GM19099 (cell line): ENCODE measurements around the gene DPP6.

Experiments used
- POLR2A ChIP-seq: IDR thresholded peaks from 3 replicates; pipeline ENCODE4 v1.6.1; 2011; ENCODE audit warnings: low read depth; ENCODE audit not compliant: insufficient read length; ENCODE audit errors: extremely low read depth

Gene DPP6

DNA sequence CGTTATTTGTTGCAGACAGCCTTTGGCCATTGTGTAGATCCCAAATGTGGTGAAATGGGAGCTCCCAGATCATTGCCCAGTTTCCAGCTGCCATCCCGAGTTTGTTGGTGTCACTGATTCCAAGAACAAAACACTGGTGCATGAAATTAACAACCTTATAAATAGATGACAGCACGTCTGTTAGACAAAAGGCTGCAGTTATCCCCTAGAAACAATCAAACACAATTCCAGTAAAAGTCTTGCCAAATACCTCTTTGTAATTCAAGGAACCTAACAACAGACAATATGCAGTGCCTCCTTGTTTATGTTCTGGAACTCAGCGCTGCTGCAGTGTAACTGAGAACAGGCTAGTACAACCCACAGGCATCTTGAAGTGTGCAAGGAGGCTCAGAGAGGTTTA lies 546.2 kb downstream of the DPP6 start:
- TF ChIP-seq POLR2A = no peak

DNA sequence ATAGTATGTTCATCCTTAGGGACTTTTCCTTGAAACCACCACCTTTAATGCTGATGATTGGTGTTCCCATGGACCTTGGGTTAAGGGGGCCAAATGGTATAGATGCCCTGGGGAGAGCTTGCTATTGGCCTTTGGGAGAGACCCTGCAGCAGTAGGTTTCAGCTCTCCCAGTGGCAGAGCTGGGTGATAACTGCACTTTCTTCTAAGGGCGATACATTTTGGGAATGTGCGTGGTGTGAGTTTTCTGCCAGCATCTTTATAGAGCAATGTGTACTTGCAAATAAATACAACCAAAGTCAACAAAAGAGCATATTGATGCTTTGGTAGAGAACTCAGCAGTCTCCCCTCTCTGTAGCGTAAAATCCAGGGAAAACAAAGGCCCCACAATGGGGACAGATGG lies 546.7 kb downstream of the DPP6 start:
- no peak for TF ChIP-seq POLR2A

DNA sequence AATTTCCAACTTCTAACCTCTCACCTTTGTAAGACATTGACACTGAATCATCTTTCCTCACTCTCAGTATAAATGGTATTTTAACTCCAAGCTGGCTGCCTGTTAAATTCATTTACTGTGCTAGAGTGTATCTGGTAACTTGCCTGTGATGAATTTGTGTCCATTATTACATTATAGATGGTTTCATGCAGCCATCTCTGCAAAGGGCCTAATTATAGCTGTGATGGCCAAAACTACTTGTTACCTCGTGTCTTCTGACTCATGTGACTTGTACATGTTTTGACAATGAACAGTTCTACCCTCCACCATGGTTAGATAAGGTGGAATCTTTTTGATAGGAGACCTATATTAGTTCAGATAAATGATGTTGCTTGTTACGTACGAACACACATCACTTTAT lies 558.7 kb downstream of the DPP6 start:
- TF ChIP-seq POLR2A = no peak

DNA sequence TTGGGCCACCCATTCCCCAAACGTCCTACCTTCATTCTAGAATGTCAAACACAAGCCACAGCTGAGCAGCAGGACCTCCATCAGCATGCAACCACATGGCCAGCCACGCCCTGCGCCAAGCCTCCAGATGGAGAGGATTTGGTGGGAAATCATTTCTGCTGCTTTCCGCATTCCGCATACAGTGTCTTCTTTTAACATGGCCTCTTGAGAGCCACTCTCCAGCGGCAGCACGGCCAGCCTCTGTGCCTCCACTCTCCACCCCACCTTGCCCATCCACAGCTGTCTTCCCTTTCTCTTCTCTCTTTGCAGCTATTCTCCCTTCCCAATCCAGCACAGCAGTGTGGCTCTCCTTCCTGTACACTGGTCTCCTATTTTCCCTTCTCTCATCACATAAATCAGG lies 561.6 kb downstream of the DPP6 start:
- TF ChIP-seq POLR2A = no peak

DNA sequence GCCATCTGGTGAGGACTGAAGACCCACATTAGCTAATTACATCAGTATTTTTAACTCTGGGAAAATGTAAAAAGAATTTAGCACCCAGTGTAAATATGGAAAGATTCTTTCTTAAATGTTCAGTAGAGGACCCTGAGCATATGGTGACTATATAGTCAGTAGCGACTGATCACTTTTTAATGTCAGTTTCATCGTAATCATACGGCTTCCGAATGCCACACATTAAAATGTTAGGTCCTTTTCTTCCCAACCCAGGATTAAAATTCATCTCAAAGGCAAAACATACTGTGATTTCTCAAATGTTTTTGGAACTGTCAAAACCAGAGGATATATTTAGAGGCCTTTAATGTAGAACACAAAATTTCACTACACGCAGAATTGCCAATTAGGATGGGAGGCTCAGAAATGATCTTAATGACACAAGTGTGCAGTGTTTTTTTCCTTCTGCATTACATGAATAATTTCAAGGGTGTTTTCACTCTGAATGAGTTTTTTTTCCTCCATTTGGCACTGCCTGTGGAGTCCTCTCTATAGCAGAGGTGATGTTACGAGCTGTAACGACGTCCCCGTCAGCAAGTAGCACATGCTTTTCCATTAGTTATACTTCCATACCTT lies 568.0 kb downstream of the DPP6 start:
- TF ChIP-seq POLR2A = no peak

DNA sequence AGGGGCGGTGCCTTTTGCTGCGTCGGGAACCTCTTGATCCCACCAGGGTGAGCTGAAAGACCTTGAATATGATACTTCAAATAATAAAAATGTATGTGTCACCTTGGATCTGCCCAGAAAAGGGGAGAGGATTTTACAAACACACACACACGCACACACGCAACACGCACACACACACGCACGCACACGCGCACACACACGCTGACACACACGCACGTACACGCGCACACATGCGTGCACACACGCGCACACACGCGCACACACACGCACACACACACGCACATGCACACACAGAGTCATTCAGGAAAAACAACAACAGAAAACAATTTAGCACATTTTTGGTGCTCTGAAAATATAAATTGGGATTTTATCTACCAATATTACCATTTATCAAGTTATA lies 571.2 kb downstream of the DPP6 start:
- TF ChIP-seq POLR2A = no peak

DNA sequence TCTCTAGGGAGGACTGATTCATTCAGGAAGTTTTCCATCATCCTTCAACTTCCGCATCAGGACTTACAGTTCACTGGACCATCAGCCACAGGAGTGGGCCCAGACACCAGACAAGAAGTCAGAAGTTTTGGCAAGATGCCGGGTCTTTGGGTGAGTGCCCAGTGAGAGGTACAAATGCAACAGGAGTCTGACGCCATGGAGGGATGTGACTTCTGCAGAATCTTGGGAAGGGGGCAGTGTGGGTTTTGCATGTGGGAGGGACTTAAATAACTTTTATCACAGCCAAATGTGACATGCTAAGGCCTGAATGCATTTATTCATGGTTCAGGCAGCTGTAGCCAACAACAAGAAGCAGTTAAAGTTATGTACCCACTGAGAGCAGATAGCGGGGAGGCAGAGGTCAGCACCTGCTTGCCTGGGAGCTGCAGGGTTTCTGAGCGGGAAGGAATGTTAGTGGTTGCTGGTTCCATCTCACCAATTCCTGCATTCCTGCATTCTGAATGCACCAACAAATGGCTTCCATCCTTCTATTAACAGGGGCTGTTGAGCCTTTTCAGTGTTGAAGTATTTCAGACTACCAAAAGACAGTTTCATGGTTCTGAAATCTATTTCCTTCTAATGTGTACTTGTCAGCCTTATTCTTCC lies 575.6 kb downstream of the DPP6 start:
- TF ChIP-seq POLR2A = no peak

DNA sequence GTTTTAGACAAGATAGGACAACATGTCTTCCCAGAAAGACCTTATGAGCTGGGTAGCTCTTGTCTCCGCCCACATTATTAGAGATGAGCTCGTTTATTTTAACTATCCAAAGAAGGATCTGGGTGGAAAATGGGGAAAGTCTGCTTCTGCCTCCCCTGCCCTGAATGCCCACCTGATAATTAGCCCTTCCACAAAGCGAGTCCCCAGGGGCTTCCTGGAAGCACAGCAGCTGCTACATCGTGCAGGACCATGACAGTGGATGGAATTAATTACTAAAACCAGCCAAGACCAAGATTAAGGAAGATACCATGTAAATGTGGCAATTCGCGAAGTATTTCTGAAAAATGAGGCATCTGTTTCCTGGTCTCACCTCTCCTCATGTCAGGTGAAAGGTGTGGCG lies 576.4 kb downstream of the DPP6 start:
- no peak for TF ChIP-seq POLR2A

DNA sequence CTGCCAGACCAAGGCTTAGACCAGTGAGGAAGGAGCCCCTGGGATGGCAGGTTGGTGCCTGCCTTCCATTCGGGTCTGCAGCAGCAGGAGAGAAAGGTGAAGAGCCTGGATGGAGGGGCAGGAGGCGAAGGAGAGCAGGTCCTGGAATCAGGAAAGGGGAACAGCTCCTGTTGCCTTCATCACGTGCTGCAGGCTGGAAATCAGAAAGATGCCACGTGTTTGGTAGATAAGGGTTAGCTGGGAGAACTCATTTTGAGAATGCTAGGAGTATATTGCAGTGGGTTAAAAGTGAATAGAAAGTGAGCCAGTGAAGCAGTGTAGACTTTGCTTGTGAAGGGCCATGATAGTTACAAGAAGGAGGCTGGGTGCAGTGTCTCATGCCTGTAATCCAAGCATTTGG lies 579.0 kb downstream of the DPP6 start:
- TF ChIP-seq POLR2A = no peak

DNA sequence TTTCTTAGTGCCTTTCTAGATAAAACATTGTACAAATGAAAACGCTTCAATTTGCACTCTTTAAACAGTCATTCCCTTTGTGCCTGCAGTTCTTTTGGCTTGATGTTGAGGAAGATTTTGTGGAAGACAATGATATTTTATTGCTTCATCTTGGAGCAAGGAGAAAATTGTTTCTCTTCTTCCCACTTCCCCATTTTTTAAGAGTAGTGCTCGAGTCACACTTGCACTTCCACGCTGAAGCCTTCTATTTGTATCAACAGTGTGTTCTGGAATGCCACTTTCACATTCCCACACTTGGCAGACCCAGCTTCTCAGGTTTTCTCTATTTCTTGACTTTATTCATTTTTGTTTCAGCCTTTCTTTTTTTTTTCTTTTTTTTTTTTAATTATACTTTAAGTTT lies 581.4 kb downstream of the DPP6 start:
- no peak for TF ChIP-seq POLR2A

DNA sequence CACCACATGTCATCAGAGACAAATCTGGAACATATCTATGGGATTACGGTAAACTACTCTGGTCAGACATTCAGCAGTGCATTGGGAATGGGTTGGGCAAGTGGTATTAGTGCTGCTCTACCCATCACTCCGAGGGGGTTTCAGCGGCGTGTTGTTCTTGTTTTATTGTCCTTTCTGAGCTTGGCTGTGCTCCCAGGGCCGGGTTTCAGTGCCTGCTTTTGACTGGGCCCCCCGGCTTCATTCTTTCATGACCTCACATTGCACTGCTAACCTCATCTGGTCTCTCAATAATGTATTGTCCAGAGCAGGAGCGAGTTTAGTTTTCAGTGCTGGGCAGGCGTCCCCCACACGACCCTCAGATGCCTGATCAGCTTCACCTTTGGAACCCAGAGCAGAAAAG lies 586.1 kb downstream of the DPP6 start:
- TF ChIP-seq POLR2A = no peak

DNA sequence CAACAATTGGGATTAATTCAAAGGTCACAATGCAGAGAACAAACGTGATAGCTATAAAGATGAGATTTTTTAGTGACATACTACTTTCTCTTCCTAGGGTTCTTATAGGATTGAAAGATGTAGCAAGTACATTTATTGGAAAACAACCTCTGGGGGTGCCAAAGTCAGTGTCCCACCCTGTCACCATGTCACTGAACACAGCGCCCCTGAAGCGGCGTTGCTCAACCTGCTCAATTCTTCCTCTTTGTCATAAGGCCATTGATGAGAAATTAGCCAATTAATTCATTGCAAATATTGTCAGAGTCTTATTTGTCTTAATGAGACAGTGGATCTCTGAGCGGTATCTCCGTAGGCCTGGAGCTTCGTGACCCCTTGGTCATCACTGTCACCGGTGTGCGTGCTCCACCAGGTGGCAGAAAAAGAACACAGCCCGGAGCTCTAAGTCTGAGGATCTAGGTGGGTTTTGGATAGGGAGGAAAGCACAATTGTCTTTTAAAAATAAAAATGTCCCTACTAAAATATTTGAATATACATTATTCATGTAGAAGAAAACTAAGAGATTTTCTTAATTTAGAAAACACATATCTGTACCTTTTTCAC lies 588.2 kb downstream of the DPP6 start:
- no peak for TF ChIP-seq POLR2A

DNA sequence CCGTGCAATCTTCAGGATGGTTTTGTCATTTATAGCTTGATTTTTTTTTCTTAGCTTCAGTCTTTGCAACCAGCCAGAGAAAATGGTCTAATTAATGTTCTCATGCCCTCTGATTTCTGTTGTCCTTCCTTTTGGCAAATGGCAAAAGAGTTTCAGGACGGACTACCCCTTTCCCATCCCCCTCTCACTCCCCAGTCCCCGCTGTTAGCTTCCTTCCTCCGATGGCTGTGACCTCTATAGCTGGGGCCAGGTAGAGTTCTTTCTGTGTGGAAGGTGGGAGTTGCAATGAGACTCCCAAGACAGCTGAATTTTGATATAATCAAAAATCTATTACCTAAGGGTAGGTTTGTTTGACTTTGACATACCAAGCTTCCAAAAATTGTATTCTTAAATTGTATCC lies 588.7 kb downstream of the DPP6 start:
- no peak for TF ChIP-seq POLR2A

DNA sequence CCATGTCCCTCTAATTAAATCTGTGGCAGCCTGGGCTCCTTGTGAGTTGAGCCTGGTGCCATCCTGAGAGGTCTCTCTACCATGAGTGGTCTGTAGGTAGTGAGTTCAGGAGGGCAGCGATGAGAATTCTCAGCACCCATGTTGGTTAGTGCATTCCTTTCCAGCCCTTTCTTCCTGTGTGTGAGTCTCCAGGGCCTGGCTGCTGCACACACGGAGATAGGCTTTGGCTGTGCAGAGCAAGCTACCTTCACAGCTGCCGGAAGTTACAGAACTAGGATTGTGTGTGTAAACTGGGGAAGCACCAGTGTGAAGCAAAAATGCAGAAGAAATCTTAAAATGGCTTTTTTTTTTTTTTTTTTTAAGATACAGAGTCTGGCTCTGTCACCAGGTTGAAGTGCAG lies 592.2 kb downstream of the DPP6 start:
- no peak for TF ChIP-seq POLR2A

DNA sequence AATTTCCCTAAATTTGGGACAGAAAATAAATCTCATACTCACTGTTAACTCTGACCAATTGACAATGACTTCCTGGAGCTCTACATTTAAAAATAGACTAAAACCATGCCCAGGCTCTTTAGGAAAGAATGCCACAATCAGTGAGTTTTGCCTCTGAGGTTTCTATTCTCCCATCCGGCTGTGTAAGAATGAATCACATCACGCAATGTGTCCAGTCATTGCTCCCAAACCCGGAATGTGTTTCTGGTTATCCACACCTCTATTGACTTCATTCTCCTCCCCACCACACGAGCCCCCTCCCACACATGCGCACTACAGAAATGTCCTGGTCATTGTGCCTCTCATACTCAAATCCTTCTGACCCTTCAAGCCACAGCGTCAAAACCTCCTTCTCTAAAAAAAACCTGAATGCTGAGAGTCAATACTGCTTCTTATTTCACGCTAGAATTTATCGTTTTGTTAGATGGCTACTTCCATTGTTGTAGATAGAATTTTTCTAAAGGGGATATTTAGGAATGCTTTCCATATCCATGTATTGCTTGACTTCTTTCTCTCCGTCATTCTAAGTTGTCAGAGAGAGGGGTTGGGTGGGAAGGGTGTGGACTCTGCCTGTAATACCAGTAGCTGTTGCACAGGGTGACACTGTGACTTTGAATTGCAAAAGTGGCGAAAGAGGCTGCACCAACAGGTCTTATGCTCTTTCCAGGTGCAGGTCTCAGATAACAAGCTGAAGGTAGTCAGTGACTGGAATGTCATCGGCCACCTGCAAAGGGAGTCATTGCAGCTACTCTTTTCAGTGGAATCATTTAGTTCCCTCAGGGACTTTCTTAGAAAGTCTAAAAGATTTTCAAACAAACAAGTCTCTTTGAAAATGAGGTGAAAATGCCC lies 594.2 kb downstream of the DPP6 start:
- no peak for TF ChIP-seq POLR2A

DNA sequence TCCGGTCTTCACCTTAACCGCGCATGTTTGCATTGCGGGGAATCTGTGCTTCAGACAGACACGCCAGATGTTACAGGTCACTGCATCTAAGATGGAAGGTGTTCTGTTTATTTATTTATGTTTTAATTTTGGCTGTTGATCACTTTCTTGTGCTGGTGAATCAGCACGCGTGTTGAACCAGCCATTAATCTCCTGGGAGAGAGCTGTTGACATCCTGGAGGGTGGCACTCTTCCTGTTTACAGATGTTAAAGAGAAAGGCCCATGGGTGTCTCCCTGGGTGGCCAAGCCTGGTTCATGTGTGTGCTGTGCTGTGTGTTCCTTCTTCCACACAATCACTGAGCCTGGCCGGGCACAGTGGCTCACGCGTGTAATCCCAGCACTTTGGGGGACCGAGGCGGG lies 595.4 kb downstream of the DPP6 start:
- TF ChIP-seq POLR2A = no peak
